NOMO-1 treated with DMSO at 0.1 percent for 48 hours (cell line): ENCODE measurements around the gene SNX10.

ENCODE experiments used
- DNase-seq: peaks from one replicate; lab custom pipeline; 2025; ENCODE audit not compliant: unreplicated experiment; lab: John Stamatoyannopoulos, UW

SNX10 gene

DNA sequence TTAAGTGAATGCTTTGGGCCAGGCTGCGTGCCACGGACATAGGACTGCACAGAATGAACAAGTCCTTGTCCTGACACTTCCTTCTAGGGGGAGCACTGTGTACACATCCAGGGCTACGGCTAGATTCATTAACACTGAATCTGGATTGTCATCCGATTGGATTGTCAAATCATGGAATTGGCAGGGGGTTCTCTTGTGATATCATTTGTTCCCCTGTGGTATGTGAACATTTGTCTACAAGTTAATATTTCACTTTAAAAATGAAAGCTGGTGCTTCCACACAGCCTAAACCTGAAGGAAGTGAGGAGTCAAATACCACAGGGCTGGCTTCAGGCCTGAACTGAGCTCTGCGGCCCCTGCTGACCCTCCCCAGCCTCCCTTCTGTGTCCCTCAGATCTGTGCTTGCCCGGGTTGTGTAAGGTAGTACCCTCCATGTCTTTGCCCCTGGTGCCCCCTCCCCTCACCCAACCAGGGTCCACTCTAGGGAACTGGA, 75.6 kb downstream of the SNX10 start:
- no peak for DNase-seq

- no peak for DNase-seq
These were observed 76.9 kb downstream of the SNX10 start for GRCh38 chr7:26368542-26368941.

- DNase-seq, result peak; percentile 45
These were observed 77.9 kb downstream of the SNX10 start for GRCh38 chr7:26369593-26369992.

GRCh38 chr7:26370011-26370410, 78.3 kb downstream of the SNX10 start:
- DNase-seq, result peak; percentile 29

- no peak for DNase-seq
These were observed 80.6 kb downstream of the SNX10 start for GRCh38 chr7:26372249-26372648.

DNA sequence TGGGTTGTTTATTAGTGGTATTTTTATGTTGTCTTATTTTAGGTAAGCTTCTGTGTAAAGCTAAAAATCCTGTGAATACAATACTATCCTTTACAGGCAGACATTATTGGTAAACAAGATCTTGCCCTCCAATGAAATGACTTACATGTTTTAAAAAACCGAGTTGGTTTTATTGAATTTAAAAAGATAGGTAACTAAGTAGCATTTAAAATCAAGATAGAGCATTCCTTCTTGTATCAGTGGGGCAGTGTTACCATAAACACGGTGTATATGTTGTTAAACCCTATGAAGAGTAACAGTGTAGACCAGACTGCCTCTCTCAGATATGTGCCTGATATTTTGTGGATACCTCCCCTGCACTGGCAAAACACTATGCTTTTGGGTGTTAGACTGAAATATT, 81.0 kb downstream of the SNX10 start:
- DNase-seq, result no peak

GRCh38 chr7:26374647-26375373, 83.1 kb downstream of the SNX10 start:
- no peak for DNase-seq

- no peak for DNase-seq
These were observed 84.1 kb downstream of the SNX10 start for GRCh38 chr7:26375726-26376174.

DNA sequence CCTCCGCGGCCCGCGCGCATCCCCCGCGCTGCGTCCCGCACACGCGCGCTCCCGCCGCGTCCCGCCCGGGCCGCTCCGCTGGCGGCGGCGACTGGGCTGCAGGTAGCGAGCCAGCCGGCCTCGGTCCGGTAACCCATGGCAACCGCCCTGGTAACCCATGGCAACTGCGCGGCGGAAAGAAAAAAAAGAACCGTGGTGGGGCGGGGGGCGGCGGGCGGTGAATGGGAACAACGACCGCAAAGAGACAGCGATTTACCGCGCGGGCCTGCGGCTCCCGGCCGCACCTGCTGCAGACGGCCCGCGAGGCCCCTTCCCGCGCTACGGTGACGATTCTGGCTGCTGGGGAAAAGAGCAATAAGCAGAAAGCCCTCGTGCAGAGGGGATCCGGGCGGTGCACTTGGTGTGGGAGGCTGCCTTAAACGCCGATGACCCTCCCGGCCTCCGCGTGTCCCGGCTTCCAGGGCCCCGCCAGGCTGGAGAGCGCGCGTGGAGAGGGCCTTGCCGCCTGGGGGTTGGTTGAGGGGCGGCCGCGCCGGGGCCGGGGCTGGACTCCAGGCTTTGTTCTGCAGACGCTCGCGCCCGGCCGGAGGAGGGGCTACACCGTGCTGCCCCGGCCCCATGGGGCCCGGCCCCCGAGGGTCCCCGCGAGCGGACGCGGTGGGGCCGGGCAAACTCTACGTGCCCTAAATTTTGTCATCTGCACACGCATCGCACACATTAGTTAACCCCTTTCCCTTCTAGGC, 84.7 kb downstream of the SNX10 start:
- no peak for DNase-seq

DNA sequence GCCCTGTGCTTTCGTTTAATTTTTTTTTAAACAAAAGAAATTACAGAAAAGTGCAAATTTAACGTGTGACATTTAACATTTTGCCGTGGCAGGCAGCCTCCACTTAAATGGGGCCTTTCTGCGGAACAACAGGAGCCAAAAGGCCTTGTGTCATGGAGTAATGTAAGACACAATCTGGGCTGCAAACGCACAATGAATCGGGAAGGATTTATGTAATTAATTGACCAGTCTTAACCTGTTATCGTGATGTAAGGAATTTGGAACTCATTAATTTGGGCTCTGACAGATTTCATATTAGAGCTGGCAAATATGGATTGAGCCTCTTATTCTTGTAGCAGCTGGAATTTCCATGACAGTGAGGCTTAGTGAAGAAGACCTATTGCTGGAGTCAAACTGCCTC, 86.4 kb downstream of the SNX10 start:
- DNase-seq, result no peak

DNA sequence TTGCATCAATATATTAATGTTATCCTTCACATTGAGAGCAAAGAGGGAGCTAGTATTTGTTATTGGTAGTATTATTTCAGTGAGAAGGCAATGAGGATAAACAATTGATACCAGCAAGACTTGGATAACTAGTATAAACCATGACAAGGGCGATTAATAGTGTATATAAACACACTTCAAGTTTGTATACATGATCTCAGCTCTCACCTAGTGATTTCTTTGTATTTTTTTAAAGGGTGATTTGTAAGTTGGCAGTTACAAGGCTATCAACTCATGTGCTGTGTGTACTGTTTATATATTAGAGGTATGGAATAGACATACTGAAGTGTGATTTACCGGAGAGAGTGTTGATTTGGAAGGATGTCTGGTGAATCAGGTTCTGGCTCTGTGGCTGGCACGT, 88.0 kb downstream of the SNX10 start:
- no peak for DNase-seq

DNA sequence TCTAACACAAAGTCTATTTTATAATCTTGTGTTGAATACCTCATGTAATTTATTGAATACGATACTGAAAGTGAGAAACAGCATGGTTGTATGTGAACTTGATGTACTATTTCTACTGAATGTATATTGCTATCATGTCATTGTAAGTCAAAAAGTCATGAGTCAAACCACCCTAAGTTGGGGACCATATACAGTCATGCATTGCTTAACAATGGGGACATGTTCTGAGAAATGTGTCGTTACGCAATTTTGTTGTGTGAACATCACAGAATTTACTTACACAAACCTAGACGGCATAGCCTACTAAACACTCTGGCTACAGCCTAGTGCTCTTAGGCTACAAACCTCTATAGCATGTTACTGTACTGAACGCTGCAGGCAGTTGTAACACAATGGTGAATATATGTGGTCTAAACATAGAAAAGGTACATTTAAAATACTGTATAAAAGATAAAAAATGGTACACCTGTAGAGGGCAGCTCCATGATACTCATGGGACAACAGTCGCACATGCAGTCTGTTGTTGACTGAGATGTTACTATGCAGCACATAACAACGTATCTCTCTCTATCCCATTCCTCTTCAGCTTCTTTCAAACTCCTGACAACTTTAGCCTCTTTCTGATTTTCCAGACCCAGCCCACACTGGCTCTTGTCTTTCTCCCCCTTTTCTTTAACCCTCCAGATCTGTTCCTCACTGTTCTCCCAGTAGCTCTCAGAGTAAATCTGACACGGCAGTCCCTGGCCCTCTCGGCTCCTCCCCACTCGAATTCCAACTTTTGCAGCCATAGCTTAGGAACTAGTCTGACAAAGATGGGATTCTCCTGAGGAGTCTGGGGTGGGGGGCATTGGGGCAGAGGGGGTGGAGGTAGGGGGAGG, 90.1 kb downstream of the SNX10 start:
- DNase-seq, result peak; percentile 23

DNA sequence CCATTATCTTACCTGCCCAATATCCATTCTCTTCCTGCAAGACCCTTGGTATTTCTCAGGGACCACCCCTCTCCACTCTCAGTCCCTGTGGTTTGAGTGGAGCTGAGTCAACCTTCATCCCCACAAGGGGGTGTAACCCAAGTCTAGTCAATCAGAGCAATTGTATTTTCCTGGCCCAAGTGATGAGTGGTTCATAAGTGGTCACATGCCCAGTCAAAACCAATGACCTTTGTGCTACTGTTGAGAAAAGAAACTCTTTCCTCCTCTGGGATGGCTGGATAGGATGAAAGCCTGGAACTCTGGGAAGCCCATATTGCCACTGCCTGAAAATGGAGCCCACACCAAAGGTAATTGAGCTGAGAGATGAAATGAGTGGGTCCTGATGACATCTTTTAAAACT, 93.6 kb downstream of the SNX10 start:
- no peak for DNase-seq

DNA sequence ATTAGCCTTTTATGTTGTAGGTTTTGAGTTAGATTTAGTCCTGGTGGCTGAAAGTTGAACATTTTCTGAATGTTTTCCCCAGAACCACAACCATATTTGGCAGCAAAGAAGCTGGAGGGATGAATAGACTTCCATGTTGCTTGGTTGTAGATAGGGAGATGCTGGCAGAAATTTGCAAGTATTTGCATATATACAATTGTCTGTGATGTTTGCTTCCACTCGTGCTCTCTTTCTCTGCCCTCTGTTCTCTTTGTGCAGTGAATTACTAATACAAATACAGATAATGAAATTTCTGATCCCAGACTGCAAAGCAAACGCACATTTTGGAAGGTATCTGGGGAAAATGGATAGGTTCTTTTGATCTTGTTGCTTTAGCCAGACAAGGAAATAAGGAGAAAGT, 96.1 kb downstream of the SNX10 start:
- DNase-seq, result no peak

DNA sequence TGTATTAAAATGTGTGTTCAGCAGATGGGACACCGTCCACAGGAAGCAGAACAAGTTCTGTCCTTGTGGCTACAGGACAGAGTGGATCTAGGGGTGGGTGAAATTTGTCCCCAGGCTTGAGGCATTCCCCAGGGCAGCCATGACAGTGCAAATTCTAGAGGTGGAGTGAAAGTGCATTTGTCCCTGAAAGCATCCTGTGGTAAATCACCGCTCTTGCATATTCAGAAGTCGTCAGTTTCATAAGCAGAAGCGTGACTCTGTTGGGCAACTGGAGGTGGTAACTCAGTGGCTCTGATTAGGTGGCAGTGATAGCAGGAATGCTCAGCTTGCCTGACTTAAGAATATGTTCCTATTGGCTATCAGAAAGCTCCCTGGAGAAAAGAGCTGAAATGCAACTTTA, 96.6 kb downstream of the SNX10 start:
- peak; percentile 67 for DNase-seq

DNA sequence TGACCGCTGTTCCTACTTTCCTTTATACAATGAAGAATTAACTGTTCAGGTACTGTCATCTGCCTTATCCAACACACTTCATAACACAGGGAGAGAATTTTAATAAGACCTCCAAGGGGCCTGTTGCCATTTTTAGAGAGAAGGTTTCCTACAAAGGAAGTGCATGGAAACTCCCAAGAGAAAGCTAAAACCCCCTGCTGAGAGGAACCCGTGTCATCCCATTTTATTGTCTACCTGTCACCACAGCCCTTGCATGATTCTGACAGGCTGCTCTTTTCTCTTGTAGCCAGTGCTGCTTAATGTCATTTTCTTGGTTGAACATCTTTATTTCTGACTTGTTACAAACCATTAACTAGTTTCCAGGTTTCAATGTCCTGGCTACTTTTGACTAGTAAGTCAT, 98.4 kb downstream of the SNX10 start:
- no peak for DNase-seq

DNA sequence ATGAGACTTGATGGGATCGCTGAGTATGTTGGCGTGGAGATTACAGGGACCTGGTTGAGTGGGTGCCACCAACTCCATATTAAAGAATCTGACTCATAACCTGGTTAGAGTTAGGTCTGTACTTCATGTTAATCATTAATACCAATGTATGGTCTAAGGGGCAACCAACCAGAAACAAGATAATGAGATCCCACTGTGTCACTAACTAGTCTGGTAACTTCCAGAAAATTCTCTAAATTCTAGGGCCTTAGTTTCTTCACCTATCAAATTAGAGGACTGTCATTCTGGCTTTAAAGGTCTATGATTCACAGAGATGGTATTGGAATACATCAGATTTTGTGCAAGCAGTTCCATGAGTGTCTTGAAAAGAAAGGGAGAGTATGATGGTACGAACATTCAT, 102.2 kb downstream of the SNX10 start:
- no peak for DNase-seq

- no peak for DNase-seq
These were observed 105.7 kb downstream of the SNX10 start for GRCh38 chr7:26397332-26397731.

- peak; percentile 57 for DNase-seq
These were observed 106.2 kb downstream of the SNX10 start for GRCh38 chr7:26397796-26398426.

- DNase-seq, result peak; percentile 70
These were observed 106.7 kb downstream of the SNX10 start for GRCh38 chr7:26398427-26398755.
